ENCODE data around the gene CMTM7. TPM values are rescaled to one million over a fixed set of nuclear protein-coding genes. Genes with fewer than 3 reads are reported as not detected.

Gene CMTM7
- polyA plus RNA-seq, 3 donors, result 100 to 148 (median 146) TPM

- no peak overlapping the region for H2AFZ ChIP-seq (ENCODE audit: insufficient read depth, low read depth, low read length, poor library complexity, severe bottlenecking)
- H3K27ac Mint-ChIP-seq, result peak overlapping the region in 4 of 7 donors; percentile 35 to 83 (median 52)
- no peak overlapping the region for H3K4me3 ChIP-seq (replicated peaks in 1 of 3; ENCODE audit: low read depth in 2 of 3, low read length in 3 of 3)
- WGBS (ENCODE audit: insufficient coverage), result 82% methylated on average over 2 of the region's 10 CpGs
- intact Hi-C loops (cut with micrococcal nuclease), result loop anchor here in 1 of 2 donors (10.0 kb wide), 1 partner anchor 136 kb away; no protein-coding TSS in a partner anchor
- H3K9me3 ChIP-seq (replicated peaks in 1 of 2; ENCODE audit: control insufficient read depth in 1 of 2, insufficient read depth in 1 of 2, low read length in 2 of 2), result no peaks in the 10 kb centered on the region
- no peaks in the 10 kb centered on the region for H3K4me1 ChIP-seq (ENCODE audit: control insufficient read depth in 1 of 2, insufficient read depth in 2 of 2, low read length in 2 of 2)
- H3K4me2 ChIP-seq (replicated peaks; ENCODE audit: extremely low read depth, low read length, poor library complexity, severe bottlenecking), result no peak overlapping the region
- H3K36me3 Mint-ChIP-seq, result peaks cover 26 to 45% of the 10 kb centered on the region in 2 donors
- DNase-seq, result no peak
- H3K9me3 Mint-ChIP-seq, result peaks cover 0 to 5% (median 0%) of the 10 kb centered on the region in 7 donors
- H3K4me1 Mint-ChIP-seq, result peaks cover 38% of the 10 kb centered on the region
- H3K79me2 ChIP-seq (ENCODE audit: insufficient read depth, low read length), result peaks cover 99% of the 10 kb centered on the region
- no peak overlapping the region for H3K4me3 Mint-ChIP-seq
- H3K27ac ChIP-seq (ENCODE audit: low read depth in 1 of 2, low read length in 2 of 2), result no peak overlapping the region
- H3K9ac ChIP-seq (ENCODE audit: insufficient read depth, low read length, poor library complexity, severe bottlenecking), result no peak overlapping the region
- peaks cover 12 to 38% of the 10 kb centered on the region in 2 donors for H3K36me3 ChIP-seq (replicated peaks in 1 of 2; ENCODE audit: control insufficient read depth in 1 of 2, insufficient read depth in 2 of 2, low read length in 2 of 2)
- no peaks in the 10 kb centered on the region for H3K27me3 ChIP-seq (ENCODE audit: control insufficient read depth in 2 of 2, insufficient read depth in 2 of 2, low read length in 2 of 2)
- TF ChIP-seq CTCF (IDR thresholded peaks at IDR 0.05), result no peak
- H4K20me1 ChIP-seq (ENCODE audit: insufficient read depth, low read length), result peaks cover 98% of the 10 kb centered on the region
- H3K27me3 Mint-ChIP-seq (ENCODE audit: low read depth in 3 of 3), result no peaks in the 10 kb centered on the region
Observed at GRCh38 chr3:32440611-32441350, 49.1 kb downstream of the CMTM7 start.

- H3K9me3 ChIP-seq (replicated peaks in 1 of 2; ENCODE audit: control insufficient read depth in 1 of 2, insufficient read depth in 1 of 2, low read length in 2 of 2), result no peaks in the 10 kb centered on the region
- intact Hi-C loops (cut with micrococcal nuclease), result loop anchor here in 1 of 2 donors (10.0 kb wide), 1 partner anchor 138 kb away; no protein-coding TSS in a partner anchor
- H3K36me3 ChIP-seq (replicated peaks in 1 of 2; ENCODE audit: control insufficient read depth in 1 of 2, insufficient read depth in 2 of 2, low read length in 2 of 2), result peaks cover 13 to 52% of the 10 kb centered on the region in 2 donors
- Mint-ChIP-seq H3K27me3 (ENCODE audit: low read depth in 3 of 3) (no peaks in the 10 kb centered on the region), H3K4me3 (no peak overlapping the region), H3K4me1 (peaks cover 32% of the 10 kb centered on the region), H3K9me3 (peaks cover 0 to 5% (median 0%) of the 10 kb centered on the region in 7 donors), H3K36me3 (peaks cover 36 to 60% of the 10 kb centered on the region in 2 donors), H3K27ac (peak overlapping the region in 4 of 7 donors; percentile 4 to 50 (median 20))
- no peaks in the 10 kb centered on the region for H3K4me1 ChIP-seq (ENCODE audit: control insufficient read depth in 1 of 2, insufficient read depth in 2 of 2, low read length in 2 of 2)
- DNase-seq, result no peak
- 100% methylated on average over 1 of the region's 3 CpGs for WGBS (ENCODE audit: insufficient coverage)
- TF ChIP-seq CTCF (IDR thresholded peaks at IDR 0.05), result no peak
- H3K27me3 ChIP-seq (ENCODE audit: control insufficient read depth in 2 of 2, insufficient read depth in 2 of 2, low read length in 2 of 2), result no peaks in the 10 kb centered on the region
- H3K4me2 ChIP-seq (replicated peaks; ENCODE audit: extremely low read depth, low read length, poor library complexity, severe bottlenecking), result no peak overlapping the region
- H2AFZ ChIP-seq (ENCODE audit: insufficient read depth, low read depth, low read length, poor library complexity, severe bottlenecking), result no peak overlapping the region
- H3K9ac ChIP-seq (ENCODE audit: insufficient read depth, low read length, poor library complexity, severe bottlenecking), result no peak overlapping the region
- no peak overlapping the region for H3K27ac ChIP-seq (ENCODE audit: low read depth in 1 of 2, low read length in 2 of 2)
- peaks cover 99% of the 10 kb centered on the region for H3K79me2 ChIP-seq (ENCODE audit: insufficient read depth, low read length)
- peaks cover 98% of the 10 kb centered on the region for H4K20me1 ChIP-seq (ENCODE audit: insufficient read depth, low read length)
- H3K4me3 ChIP-seq (replicated peaks in 1 of 3; ENCODE audit: low read depth in 2 of 3, low read length in 3 of 3), result no peak overlapping the region
Observed at GRCh38 chr3:32442766-32443165, 51.1 kb downstream of the CMTM7 start.
